Chondrocyte (in vitro differentiated cells): ENCODE measurements around the gene DPP6. TPM values are rescaled to one million over a fixed set of nuclear protein-coding genes. Genes with fewer than 3 reads are reported as not detected.

Experiments used
- DNase-seq: peaks from one replicate; pipeline ENCODE4 v3.0.0; 2021; ENCODE audit warnings: mixed read lengths, low spot score
- H3K27ac Mint-ChIP-seq: one replicate; pipeline ENCODE4 v1.8.0; 2021; ENCODE audit warnings: mild to moderate bottlenecking, moderate library complexity, mixed read lengths; ENCODE audit not compliant: unreplicated experiment
- H3K27me3 Mint-ChIP-seq: 2 replicates; pipeline ENCODE4 v1.8.0; 2021; ENCODE audit warnings: low read depth, mixed read lengths
- H3K36me3 Mint-ChIP-seq: 2 replicates; pipeline ENCODE4 v1.8.0; 2021; ENCODE audit warnings: low read depth, mixed read lengths
- H3K4me1 Mint-ChIP-seq: 2 replicates; pipeline ENCODE4 v1.8.0; 2021; ENCODE audit warnings: low read depth, mild to moderate bottlenecking, mixed read lengths
- H3K4me3 Mint-ChIP-seq: one replicate; pipeline ENCODE4 v1.8.0; 2021; ENCODE audit warnings: mild to moderate bottlenecking, moderate library complexity, mixed read lengths; ENCODE audit not compliant: unreplicated experiment
- H3K9me3 Mint-ChIP-seq: 2 replicates; pipeline ENCODE4 v1.8.0; 2021; ENCODE audit warnings: low read depth, mixed read lengths
- CTCF ChIP-seq: fragments of 200-600 bp; sonication (generic); IDR thresholded peaks from 2 replicates; pipeline ENCODE4 v1.5.0; 2021; ENCODE audit warnings: antibody characterized with exemption, mild to moderate bottlenecking, moderate library complexity
- total RNA-seq: library from RNA; stranded (reverse); gene quantifications from 3 replicates; pipeline ENCODE4 v1.2.1, GENCODE V29; 2021

The DPP6 gene
- total RNA-seq, 1 donor from 2014 or later, result not detected

- no peaks in the 10 kb centered on the region for H3K36me3 Mint-ChIP-seq
- H3K27ac Mint-ChIP-seq, result no peak overlapping the region
- no peaks in the 10 kb centered on the region for H3K4me1 Mint-ChIP-seq
- H3K4me3 Mint-ChIP-seq, result no peak overlapping the region
- no peaks in the 10 kb centered on the region for H3K9me3 Mint-ChIP-seq
- no peaks in the 10 kb centered on the region for H3K27me3 Mint-ChIP-seq
- no peak for DNase-seq
- no peak for TF ChIP-seq CTCF
Measured at GRCh38 chr7:154827007-154827406, 774.8 kb downstream of the DPP6 start.

- H3K4me1 Mint-ChIP-seq, result no peaks in the 10 kb centered on the region
- no peak for DNase-seq
Measured at GRCh38 chr7:154832557-154833138, 780.5 kb downstream of the DPP6 start.

GRCh38 chr7:154836021-154836448 lies 783.8 kb downstream of the DPP6 start:
- DNase-seq, result no peak
- TF ChIP-seq CTCF, result no peak
- H3K36me3 Mint-ChIP-seq, result no peaks in the 10 kb centered on the region
- H3K9me3 Mint-ChIP-seq, result peaks cover 16% of the 10 kb centered on the region
- no peak overlapping the region for H3K4me3 Mint-ChIP-seq
- no peaks in the 10 kb centered on the region for H3K27me3 Mint-ChIP-seq
- no peak overlapping the region for H3K27ac Mint-ChIP-seq
- H3K4me1 Mint-ChIP-seq, result no peaks in the 10 kb centered on the region

More at GRCh38 chr7:154832557-154833138, 780.5 kb downstream of the DPP6 start:
- Mint-ChIP-seq H3K9me3 (peaks cover 5% of the 10 kb centered on the region), H3K4me3 (no peak overlapping the region), H3K27ac (no peak overlapping the region), H3K27me3 (no peaks in the 10 kb centered on the region), H3K36me3 (no peaks in the 10 kb centered on the region)
- no peak for TF ChIP-seq CTCF

- no peaks in the 10 kb centered on the region for H3K4me1 Mint-ChIP-seq
- H3K9me3 Mint-ChIP-seq, result peaks cover 16% of the 10 kb centered on the region
- no peak for DNase-seq
- no peak overlapping the region for H3K27ac Mint-ChIP-seq
- no peak overlapping the region for H3K4me3 Mint-ChIP-seq
- H3K36me3 Mint-ChIP-seq, result no peaks in the 10 kb centered on the region
- no peaks in the 10 kb centered on the region for H3K27me3 Mint-ChIP-seq
- TF ChIP-seq CTCF, result no peak
Measured at GRCh38 chr7:154837087-154837486, 784.9 kb downstream of the DPP6 start.

GRCh38 chr7:154837622-154838021 lies 785.4 kb downstream of the DPP6 start:
- no peak overlapping the region for H3K27ac Mint-ChIP-seq
- H3K27me3 Mint-ChIP-seq, result no peaks in the 10 kb centered on the region
- no peak for DNase-seq
- TF ChIP-seq CTCF, result no peak
- no peak overlapping the region for H3K4me3 Mint-ChIP-seq
- H3K9me3 Mint-ChIP-seq, result peaks cover 16% of the 10 kb centered on the region
- H3K36me3 Mint-ChIP-seq, result no peaks in the 10 kb centered on the region
- no peaks in the 10 kb centered on the region for H3K4me1 Mint-ChIP-seq
